Left colon (tissue), 2 donors: ENCODE data around the gene RAB11B. TPM values are rescaled to one million over a fixed set of nuclear protein-coding genes. Genes with fewer than 3 reads are reported as not detected.
A peak's percentile ranks its signal among the peaks of the same experiment; 100 is the strongest.
"Not testable (repeated sequence)": the region's sequence is repeated elsewhere in the genome, so short reads cannot be mapped to it uniquely, and the experiment has no call there.

ENCODE experiments used
- ATAC-seq: fragments of 200-7000 bp; cut with Tn5 transposase; one replicate; pipeline ENCODE4 v1.9.1; 2020; ENCODE audit warnings: mild to moderate bottlenecking, moderate library complexity
- DNase-seq, 2 donors: peaks; one replicate each; pipeline ENCODE4 v3.0.0-alpha.2; 2020
- intact Hi-C, 2 donors: fragments of 100-400 bp; cut with DNase I in 1 of 2; cut with micrococcal nuclease in 1 of 2; formaldehyde crosslinking; loops; one replicate each; pipeline versions ENCODE4 v1.11.2 to v1.14.0; 2022; cut with DNase I, micrococcal nuclease
- long read RNA-seq: library from polyadenylated mRNA; unstranded; transcript quantifications from one replicate; pipeline ENCODE4 v2.0.0, GENCODE V29; 2021
- total RNA-seq, 2 donors: library from RNA; stranded (reverse); fragmentation: NEBNext Ultra II Directional; extraction: Animal tissue kit (Norgen Biotek cat#: 25700); gene quantifications; one replicate each; pipeline ENCODE4 v1.2.1, GENCODE V29; 2021
- donor health status: DM: no; HTN: no; CAD: no.
- donor health status: DM: yes; HTN: yes; CAD: no.

Gene RAB11B
- total RNA-seq: 100 to 1,000 TPM; 112 to 135 TPM
- long read RNA-seq, transcript RAB11B-201 (5 exons, 1,751 nt): major isoform, 6 of 17 reads
- long read RNA-seq, partial matches to known transcripts: 1 of 17 reads
- long read RNA-seq, other reads (novel, unspliced or antisense): 9 of 17 reads

DNA sequence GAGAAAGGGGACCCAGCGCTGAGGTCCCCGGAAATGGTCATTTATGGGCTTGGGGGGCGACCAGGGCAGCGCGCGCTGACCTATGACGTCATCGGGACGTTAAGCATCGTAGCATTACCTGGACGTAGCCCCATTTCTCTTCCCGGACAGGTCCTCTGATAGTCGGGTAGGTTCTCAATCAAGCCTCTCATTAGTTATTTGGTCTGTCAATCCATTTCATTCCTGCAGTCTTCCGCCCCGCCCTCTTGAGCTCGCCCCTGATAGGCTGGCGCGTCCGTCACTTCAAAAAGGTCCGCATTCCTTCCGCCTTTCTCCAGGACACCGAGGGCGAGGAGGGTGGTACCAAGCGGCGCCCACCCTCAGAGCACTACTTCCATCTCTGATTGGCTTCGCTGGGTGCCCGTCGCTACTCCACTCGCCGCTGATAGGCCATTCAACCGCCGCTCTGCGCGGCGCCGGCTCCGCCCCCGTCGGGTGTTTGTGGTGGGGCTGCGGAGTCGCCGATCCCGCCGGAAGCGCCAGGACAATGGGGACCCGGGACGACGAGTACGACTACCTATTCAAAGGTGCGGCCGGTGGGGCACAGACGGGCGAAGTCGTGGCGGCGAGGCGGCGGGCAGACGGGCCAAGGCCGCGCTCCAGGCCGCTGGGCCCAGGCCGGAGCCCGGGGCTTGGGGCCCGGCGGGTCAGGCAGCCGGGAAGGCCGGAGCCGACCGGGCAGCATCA, at the start of gene RAB11B:
Gene RAB11B (plus strand): TSS at position 470 of the 726 bp plus-strand sequence. CDS start 57 bp downstream, at position 527.
- intact Hi-C loops: no loop called here
- ATAC-seq (peak; percentile 86), DNase-seq (peak; percentile 99 to 100)

DNA sequence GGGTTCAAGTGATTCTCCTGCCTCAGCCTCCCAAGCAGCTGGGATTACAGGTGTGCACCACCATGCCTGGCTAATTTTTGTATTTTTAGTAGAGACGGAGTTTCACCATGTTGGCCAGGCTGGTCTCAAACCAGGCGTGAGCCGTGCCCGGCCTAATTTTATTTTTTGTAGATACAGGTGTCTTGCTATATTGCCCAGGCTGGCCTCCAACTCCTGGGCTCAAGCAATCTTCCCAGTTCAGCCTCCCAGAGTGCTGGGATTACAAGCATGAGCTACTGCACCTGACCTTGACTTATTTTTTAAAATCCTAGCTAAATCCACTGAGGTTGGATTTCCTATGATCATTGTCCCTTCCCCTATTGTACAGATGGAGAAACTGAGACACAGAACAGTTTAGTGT, 48.7 kb upstream of the RAB11B start:
- ATAC-seq, intact Hi-C loops, DNase-seq: not testable (repeated sequence)

DNA sequence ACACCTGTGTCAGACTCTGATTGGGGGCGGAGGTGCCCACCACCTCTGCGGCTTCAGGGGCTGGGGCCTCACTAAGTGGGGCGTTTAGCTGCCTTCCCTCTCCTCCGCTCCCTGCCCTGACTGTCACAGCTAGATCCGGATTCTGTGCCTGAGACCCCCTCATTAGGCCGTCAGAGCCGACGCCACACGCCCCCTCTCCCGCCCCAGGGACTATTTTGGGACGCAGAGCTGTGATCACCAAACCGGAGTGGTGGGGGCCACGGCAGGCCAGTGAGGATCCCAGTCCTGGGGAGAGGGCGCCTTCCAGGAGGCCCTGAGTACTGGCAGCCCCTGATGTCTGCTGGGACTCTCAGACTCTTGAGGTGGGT, 47.9 kb upstream of the RAB11B start:
- ATAC-seq (no peak), DNase-seq (no peak)
- intact Hi-C loops: no loop called here

DNA sequence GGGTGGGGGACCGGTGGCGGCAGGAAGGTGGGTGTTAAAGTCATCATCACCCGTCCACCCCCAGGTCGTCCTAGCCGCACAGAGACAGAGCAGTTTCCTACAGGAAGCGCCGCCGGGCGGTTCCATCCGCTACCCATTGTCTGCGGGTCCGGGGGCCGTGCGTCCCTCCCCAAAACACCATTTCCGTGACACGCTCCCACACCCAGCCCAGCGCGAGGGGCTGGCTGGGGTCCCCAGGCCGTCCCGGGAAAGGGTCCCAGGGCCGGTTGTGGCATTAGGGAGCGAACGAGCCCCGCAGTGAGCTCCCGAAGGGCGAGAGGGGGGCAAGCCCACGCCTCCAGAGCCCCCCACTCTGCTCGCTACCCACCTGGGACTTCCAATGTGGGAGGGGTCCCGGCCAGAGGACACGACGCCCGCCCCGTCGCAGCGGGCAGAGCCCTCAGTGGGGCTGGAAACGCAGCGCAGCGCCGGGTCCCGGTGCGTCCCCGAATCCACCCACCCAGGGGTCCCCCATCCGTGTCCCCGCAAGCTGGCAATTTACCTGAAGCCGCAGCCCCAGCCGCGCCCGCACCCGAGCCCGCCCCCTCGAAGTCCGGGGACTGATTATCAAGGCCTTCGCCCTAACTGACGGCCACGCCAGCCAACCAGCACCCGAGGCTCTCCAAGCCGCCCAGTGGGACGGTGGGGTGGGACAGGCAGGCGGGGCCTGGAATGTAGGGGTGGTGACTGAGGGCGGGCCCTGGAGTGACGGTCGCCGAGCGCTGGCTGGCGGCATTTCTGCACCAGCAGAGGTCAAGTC, 47.3 kb upstream of the RAB11B start, which contains the start of gene KANK3:
Gene KANK3 (minus strand): TSS at position 579 of the 799 bp plus-strand sequence. CDS start 5,434 bp downstream, outside the sequence.
- peak; percentile 96 to 97 for DNase-seq
- intact Hi-C loops: no loop called here
- peak; percentile 100 for ATAC-seq

DNA sequence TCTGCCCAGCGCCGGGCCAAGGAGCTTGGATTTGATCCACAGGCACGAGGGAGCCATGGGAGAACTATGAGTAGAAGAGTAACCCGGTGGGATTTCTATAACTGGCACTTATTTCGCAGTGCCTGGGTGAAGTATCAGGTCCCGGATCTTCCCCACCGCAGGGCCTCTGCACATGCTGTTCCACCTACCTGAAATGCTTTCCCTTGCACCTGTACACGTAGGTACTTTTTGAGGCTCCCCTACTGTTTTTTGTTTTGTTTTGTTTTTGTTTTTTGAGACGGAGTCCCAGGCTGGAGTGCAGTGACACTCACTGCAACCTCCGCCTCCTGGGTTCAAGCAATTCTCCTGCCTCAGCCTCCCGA, 46.7 kb upstream of the RAB11B start:
- intact Hi-C loops: no loop called here
- DNase-seq (no peak), ATAC-seq (no peak)

DNA sequence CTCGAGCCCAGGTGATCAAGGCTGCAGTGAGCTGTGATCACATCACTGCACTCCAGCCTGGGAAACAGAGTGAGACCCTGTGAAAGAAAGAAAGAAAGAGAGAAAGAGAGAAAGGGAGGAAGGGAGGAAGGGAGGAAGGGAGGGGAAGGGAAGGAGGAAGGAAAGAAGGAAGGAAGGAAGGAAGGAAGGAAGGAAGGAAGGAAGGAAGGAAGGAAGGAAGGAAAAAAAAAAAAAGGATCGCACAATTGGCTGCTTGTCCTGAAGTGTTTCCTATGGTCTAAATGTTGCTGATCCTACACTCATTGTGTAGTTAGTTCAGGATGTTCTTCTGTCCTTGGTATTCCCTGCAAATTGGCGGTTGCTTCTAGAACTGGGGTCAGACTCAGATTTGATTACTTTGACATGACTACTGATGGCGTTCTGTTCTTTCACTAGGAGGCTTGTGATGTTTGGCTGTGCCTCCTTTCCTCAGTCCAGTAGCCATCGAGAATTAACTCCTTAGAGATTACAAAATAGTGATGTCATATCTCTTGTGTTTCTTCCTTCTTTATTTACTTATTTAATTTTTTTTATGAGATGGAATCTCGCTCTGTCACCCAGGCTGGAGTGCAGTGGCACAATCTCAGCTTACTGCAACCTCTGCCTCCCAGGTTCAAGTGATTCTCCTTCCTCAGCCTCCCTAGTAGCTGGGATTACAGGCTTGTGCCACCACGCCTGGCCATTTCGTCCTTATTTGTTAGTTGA, 40.4 kb upstream of the RAB11B start:
- not testable (repeated sequence) for DNase-seq, ATAC-seq
- intact Hi-C loops: loop anchor here in 1 of 2 donors (5.0 kb wide), 1 partner anchor 158 kb away; no protein-coding TSS in a partner anchor

DNA sequence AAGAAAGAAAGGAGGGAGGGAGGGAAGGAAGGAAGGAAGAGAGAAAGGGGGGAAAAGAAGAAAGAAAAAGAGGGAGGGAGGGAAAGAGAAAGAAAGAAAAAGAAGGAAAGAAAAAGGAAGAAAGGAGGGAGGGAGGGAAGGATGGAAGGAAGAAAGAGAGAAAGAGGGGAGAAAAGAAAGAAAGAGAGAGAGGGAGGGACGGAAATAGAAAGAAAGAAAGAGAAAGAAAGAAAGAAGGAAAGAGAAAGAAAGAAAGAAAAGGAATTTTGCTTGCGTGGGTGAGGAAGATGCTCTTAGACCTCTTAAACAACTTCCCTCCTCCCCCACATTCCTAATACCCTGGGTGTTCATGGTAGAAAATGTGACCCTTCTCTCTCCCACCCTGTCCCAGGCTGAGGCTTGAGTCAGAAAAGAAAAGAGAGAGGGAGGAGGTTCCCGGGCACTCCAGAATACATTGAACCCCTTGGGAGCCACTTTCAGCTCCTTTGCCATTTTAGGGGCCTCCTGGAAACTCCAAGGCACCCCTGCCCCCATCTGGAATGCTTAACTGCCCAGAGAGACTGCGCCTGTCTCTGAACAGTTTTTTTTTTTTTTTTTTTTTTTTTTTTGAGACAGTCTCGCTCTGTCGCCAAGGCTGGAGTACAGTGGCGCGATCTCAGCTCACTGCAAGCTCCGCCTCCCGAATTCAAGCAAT, 37.9 kb upstream of the RAB11B start:
- DNase-seq (no peak), ATAC-seq (no peak)
- intact Hi-C loops: loop anchor here in 1 of 2 donors (5.0 kb wide), 1 partner anchor 155 kb away; no protein-coding TSS in a partner anchor

DNA sequence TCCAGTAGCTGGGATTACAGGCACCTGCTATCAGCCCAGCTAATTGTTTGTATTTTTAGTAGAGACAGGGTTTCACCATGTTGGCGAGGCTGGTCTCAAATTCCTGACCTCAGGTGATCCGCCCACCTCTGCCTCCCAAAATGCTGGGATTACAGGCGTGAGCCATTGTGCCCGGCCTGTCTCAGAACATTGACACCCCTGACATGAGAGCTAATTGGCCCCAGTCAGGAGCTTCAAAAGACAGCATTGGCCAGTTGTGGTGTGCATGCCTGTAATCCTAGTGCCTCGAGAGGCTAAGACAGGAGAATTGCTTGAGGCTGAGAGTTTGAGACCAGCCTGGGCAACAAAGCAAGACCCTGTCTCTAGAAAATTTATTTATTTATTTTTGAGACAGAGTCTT, 37.3 kb upstream of the RAB11B start:
- not testable (repeated sequence) for DNase-seq, ATAC-seq
- intact Hi-C loops: loop anchor here in 1 of 2 donors (5.0 kb wide), 1 partner anchor 154 kb away; no protein-coding TSS in a partner anchor

DNA sequence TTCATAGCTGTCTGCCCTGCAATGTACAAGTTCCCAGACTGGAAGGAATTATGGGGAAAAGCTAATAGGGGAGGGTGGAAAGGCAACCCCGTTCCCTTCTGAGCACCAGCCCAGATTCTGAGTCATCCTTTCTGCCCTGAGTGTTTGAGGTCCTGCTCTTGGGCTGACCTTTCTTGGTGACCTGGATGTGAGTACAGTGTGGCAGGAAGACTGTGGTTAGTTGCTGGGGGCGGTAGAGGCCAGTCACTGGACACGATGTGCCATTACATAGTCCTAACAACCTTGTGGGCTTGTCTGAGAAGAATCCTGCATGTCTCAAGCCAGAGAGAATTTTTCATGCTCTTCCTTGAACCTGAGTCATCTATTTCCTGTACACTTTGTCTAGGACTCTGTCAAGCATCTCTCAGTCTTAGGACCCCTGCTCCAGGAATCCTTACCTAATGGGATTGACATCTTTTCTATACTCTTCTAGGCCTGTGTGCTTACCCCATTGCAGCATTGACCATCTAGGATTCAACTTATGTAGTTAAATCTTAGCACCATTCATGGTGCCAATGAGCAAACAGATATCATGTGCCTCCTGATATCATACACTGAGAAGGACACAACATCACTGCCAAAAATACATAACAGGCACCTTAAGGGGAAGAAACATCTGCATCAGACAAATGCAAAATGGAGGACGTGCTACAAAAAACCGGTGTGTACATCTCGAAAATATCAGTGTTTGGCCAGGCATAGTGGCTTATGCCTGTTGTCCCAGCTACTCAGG, 34.3 kb upstream of the RAB11B start:
- ATAC-seq: no peak
- DNase-seq: no peak
- intact Hi-C loops: no loop called here

DNA sequence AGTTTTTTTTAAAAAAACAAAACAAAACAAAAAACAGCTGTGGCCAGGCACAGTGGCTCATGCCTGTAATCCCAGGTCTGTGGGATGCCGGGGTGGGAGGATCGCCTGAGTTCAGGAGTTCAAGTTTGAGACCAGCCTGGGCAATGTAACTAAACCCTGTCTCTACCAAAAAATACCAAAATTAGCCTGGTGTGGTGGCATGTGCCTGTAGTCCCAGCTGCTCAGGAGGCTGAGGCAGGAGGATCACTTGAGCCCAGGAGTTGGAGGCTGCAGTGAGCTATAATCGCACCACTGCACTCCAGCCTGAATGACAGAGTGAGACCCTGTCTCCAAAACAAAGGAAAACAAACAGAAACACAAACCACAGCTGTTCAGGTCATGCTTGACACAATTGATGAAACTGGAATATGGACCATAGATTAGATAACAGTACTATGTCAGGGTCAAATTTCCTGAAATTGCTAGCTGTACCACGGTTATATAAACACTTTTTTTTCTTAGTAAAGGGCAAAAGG, 33.1 kb upstream of the RAB11B start:
- DNase-seq (no peak), ATAC-seq (no peak)
- intact Hi-C loops: no loop called here

DNA sequence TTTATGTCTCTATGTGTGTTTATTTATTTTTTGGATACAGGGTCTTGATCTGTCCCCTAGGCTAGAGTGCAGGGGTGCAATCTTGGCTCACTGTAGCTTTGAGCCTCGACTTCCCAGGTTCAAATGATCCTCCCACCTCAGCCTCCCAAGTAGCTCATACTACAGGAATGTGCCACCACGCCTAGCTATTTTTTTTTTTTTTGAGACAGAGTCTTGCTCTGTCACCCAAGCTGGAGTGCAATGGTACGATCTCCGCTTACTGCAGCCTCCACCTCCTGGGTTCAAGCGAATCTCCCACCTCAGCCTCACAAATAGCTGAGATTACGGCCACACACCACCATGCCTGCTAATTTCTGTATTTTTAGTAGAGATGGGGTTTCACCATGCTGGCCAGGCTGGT, 31.2 kb upstream of the RAB11B start:
- ATAC-seq: no peak
- no peak for DNase-seq
- intact Hi-C loops: no loop called here

DNA sequence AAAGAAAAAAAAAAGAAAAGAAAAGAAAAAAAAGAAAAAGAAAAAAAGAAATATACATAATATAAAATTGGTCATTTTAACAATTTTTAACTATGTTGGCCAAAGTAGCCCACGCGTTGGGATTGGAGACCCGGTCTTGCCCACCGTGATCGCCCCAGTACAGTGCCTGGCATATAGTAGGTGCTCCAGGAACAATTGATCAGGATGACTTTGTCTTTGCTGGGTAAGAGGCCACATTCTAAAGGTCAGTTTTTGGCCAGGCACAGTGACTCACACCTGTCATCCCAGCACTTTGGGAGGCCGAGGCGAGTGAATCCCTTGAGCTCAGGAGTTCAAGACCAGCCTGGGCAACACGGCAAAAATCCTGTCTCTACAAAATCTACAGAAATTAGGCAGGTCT, 30.0 kb upstream of the RAB11B start:
- intact Hi-C loops: no loop called here
- no peak for ATAC-seq
- no peak for DNase-seq

DNA sequence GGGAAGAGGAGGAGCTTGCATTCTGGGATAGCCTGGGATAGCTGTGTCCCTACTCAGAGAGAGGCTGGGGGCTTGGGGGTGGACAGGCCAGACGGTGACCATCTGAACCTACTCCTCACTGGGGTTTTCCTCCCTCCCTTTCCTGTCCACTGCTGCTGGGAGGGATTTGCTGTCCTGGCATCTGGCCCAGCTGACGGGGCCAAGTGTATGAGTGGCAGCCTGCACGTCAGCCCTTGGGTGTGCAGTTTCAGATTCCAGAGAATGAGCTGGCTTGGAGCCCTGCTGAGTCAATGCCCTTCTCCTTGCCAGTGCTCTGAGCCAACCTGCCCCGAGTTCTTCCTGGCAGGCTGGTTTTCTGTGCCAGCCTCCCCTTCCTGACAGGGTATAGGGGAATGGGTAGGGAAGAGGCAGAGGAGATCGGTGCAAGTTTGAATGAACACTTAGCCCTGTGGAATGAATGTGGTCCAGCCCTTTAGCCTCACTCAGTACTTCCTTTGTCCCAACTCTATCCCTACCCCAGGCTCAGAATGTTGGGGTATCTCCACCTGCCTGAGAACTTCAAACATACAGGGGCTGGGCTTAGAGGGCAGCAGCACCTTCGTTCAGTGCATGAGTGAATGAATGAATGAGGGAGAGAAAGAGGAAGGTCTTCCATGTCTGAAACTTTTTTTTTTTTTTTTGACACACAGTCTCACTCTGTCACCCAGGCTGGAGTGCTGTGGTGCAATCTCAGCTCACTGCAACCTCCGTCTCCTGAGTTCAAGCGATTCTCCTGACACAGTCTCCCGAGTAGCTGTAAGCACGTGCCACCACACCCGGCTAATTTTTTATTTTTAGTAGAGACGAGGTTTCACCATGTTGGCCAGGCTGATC, 28.0 kb upstream of the RAB11B start:
- intact Hi-C loops: no loop called here
- peak; percentile 90 to 96 for DNase-seq
- peak; percentile 79 for ATAC-seq

DNA sequence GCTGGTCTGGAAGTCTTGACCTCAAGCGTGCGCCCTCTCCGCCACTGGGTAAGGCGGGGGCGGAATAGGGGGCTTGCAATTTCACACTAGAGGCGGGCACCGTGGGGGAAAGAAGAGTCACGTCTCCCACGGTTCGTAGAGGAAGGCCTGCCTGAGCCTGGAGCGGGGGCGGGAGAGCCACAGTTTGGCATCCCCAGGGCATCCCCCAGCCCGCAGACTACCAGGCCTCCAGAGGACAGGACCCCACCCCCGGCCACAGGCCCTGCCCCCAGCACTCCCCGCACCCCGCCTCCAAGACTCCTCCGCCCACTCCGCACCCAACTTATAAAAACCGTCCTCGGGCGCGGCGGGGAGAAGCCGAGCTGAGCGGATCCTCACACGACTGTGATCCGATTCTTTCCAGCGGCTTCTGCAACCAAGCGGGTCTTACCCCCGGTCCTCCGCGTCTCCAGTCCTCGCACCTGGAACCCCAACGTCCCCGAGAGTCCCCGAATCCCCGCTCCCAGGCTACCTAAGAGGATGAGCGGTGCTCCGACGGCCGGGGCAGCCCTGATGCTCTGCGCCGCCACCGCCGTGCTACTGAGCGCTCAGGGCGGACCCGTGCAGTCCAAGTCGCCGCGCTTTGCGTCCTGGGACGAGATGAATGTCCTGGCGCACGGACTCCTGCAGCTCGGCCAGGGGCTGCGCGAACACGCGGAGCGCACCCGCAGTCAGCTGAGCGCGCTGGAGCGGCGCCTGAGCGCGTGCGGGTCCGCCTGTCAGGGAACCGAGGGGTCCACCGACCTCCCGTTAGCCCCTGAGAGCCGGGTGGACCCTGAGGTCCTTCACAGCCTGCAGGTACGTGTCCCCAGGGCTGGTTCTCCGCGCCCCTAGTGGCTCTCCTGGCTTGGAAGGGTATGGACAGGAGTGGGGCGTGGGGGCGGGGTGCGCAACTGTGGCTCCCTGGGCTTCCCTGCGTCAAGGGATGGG, 26.1 kb upstream of the RAB11B start, which contains the start of gene ANGPTL4:
Gene ANGPTL4 (plus strand): TSS at position 353 of the 969 bp plus-strand sequence. CDS start 167 bp downstream, at position 520.
- DNase-seq (peak; percentile 85 to 87), ATAC-seq (peak; percentile 82)
- intact Hi-C loops: no loop called here

DNA sequence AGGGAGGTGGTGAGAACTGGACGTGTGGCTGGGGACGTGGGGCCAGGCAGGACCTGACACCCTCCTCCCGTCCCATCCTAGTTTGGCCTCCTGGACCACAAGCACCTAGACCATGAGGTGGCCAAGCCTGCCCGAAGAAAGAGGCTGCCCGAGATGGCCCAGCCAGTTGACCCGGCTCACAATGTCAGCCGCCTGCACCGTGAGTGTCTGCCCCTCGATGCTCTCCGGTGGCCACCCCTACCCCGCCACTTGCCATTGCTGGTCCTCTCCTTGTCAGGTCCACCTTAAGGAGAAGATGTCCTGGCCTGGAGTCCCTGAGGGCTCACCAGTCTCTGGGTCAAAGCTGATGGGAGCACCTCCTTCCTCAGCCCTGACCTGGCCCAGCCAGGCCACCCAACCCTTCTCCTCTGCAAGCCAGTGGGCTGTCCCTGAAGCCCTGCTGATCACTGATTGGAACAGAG, 24.0 kb upstream of the RAB11B start:
- DNase-seq (no peak), ATAC-seq (no peak)
- intact Hi-C loops: no loop called here
